ENCODE measurements around the gene DDX19B.

DNA sequence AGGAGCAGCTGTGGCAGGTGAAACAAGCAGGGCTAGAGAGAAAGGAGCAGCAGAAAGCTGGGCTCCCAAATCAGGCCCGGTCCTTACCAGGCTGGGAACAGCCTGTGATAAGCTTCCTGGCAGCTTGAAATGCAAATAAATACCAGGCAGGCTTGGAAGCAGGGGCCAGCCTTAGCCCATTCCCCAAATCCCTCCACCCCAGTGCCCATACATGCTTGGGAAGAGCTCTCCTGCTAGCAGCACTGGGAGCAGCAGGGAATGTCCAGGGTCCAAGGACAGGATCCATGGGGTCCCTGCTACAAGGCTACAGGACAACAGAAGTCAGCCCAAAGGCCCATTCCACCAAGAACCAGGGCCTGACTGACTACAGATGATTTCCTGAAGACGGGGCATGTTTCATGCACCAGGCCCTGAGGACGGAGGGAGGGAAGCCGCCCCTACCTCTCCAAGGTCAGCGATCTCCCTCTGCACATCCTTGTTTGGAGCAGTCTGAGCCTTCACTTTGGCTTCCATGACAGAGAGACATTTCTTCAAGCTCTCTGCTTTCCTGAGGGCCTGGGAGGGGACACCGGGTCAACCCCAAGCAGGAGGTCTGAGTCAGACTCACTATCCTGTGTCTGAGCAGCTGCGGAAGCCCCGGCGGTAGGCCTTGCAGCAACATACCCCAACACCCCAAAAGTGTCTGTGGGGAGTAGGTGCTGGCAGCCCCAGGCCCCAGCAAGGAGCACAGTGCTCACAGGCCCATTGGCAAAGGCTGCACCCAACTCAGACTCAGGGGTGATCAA, 44.6 kb upstream of the DDX19B start:
- TF ChIP-seq, protein P1, sequence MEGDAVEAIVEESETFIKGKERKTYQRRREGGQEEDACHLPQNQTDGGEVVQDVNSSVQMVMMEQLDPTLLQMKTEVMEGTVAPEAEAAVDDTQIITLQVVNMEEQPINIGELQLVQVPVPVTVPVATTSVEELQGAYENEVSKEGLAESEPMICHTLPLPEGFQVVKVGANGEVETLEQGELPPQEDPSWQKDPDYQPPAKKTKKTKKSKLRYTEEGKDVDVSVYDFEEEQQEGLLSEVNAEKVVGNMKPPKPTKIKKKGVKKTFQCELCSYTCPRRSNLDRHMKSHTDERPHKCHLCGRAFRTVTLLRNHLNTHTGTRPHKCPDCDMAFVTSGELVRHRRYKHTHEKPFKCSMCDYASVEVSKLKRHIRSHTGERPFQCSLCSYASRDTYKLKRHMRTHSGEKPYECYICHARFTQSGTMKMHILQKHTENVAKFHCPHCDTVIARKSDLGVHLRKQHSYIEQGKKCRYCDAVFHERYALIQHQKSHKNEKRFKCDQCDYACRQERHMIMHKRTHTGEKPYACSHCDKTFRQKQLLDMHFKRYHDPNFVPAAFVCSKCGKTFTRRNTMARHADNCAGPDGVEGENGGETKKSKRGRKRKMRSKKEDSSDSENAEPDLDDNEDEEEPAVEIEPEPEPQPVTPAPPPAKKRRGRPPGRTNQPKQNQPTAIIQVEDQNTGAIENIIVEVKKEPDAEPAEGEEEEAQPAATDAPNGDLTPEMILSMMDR (conservative IDR thresholded peaks at IDR 0.05): peak; percentile 52; the same call in 1 of the 2 replicates
- TF ChIP-seq ZFX (IDR thresholded peaks at IDR 0.05): no peak
